HepG2 (cell line): ENCODE measurements around the gene RPS28. TPM values are rescaled to one million over a fixed set of nuclear protein-coding genes. Genes with fewer than 3 reads are reported as not detected.

Experiments
- ATF7 ChIP-seq, 2 experiments: fragments of 450-650 bp in 1 of 2; sonication (generic) in 1 of 2; formaldehyde crosslinking in 1 of 2; IDR thresholded peaks; 2 replicates each; pipeline versions ENCODE4 v1.4.0 to v1.6.1; 2016 to 2020; ENCODE audit warnings: antibody characterized with exemption in 1 of 2, mild to moderate bottlenecking in 1 of 2, missing genetic modification reagents in 1 of 2
- ATM ChIP-seq: fragments of 450-650 bp; IDR thresholded peaks from 2 replicates; pipeline ENCODE4 v1.7.1; 2017; ENCODE audit warnings: mild to moderate bottlenecking, borderline replicate concordance
- BCL3 ChIP-seq: sonication (generic); formaldehyde crosslinking; IDR thresholded peaks from 2 replicates; pipeline ENCODE4 v1.5.1; 2020; ENCODE audit warnings: mild to moderate bottlenecking, missing genetic modification reagents, moderate library complexity
- BHLHE40 ChIP-seq: IDR thresholded peaks from 2 replicates; pipeline ENCODE4 v1.6.1; 2011; ENCODE audit warnings: low read length, improper control_type of control experiment
- CBX2 ChIP-seq, 2 experiments: fragments of 200-600 bp in 1 of 2; sonication (generic); formaldehyde crosslinking in 1 of 2; IDR thresholded peaks; 2 replicates each; pipeline versions ENCODE4 v1.7.0 to v1.8.1; 2018 to 2022; ENCODE audit warnings: low read depth in 2 of 2, low read length in 1 of 2, mild to moderate bottlenecking in 1 of 2, missing genetic modification reagents in 1 of 2
- DPF2 ChIP-seq: sonication (generic); formaldehyde crosslinking; IDR thresholded peaks from 2 replicates; pipeline ENCODE4 v1.4.0; 2020; ENCODE audit warnings: mild to moderate bottlenecking, low read depth, missing genetic modification reagents, borderline replicate concordance
- HINFP ChIP-seq: sonication (generic); formaldehyde crosslinking; IDR thresholded peaks from 2 replicates; pipeline ENCODE4 v1.4.0; 2020; ENCODE audit warnings: low read depth, mild to moderate bottlenecking, missing genetic modification reagents
- HNRNPK ChIP-seq: fragments of 200-400 bp; formaldehyde crosslinking; IDR thresholded peaks from 2 replicates; pipeline ENCODE4 v1.6.1; 2018; ENCODE audit warnings: low read length, low read depth, moderate library complexity, mild to moderate bottlenecking; ENCODE audit not compliant: poor library complexity, severe bottlenecking
- MIXL1 ChIP-seq: IDR thresholded peaks from 2 replicates; pipeline ENCODE4 v1.6.1; 2016
- NR2F1 ChIP-seq, 2 experiments: fragments of 450-650 bp in 1 of 2; formaldehyde crosslinking in 1 of 2; IDR thresholded peaks; 2 replicates each; pipeline versions ENCODE4 v1.5.0 to v1.6.1; 2016 to 2020; ENCODE audit warnings: mild to moderate bottlenecking in 1 of 2, missing compliant biosample characterization in 1 of 2, missing genetic modification reagents in 1 of 2, moderate library complexity in 1 of 2
- SNAPC5 ChIP-seq: sonication (generic); formaldehyde crosslinking; IDR thresholded peaks from 2 replicates; pipeline ENCODE4 v1.8.1; 2023; ENCODE audit warnings: mild to moderate bottlenecking, missing genetic modification reagents, borderline replicate concordance
- TBP ChIP-seq: sonication (generic); formaldehyde crosslinking; IDR thresholded peaks from 2 replicates; pipeline ENCODE4 v1.5.0; 2020; ENCODE audit warnings: missing genetic modification reagents
- TEAD3 ChIP-seq: optimal IDR thresholded peaks from 2 replicates; pipeline ENCODE3; 2016; ENCODE audit warnings: borderline replicate concordance
- YEATS4 ChIP-seq: sonication (generic); formaldehyde crosslinking; IDR thresholded peaks from 2 replicates; pipeline ENCODE4 v1.4.0; 2020; ENCODE audit warnings: missing genetic modification reagents, borderline replicate concordance
- ZBTB4 ChIP-seq: sonication (generic); formaldehyde crosslinking; IDR thresholded peaks from 2 replicates; pipeline ENCODE4 v1.4.0; 2020; ENCODE audit warnings: missing genetic modification reagents, mild to moderate bottlenecking, borderline replicate concordance
- ZBTB7B ChIP-seq: sonication (generic); formaldehyde crosslinking; IDR thresholded peaks from 2 replicates; pipeline ENCODE4 v1.4.0; 2020; ENCODE audit warnings: missing genetic modification reagents
- ZMAT5 ChIP-seq: sonication (generic); formaldehyde crosslinking; IDR thresholded peaks from 2 replicates; pipeline ENCODE4 v1.5.0; 2020; ENCODE audit warnings: mild to moderate bottlenecking, low read depth, missing genetic modification reagents, borderline replicate concordance
- ZMYM4 ChIP-seq: sonication (generic); formaldehyde crosslinking; IDR thresholded peaks from 2 replicates; pipeline ENCODE4 v1.8.1; 2023; ENCODE audit warnings: mild to moderate bottlenecking, missing genetic modification reagents
- ZNF382 ChIP-seq: sonication (generic); formaldehyde crosslinking; IDR thresholded peaks from 2 replicates; pipeline ENCODE4 v1.5.0; 2020; ENCODE audit warnings: missing genetic modification reagents, mild to moderate bottlenecking, borderline replicate concordance
- ZNF44 ChIP-seq: sonication (generic); formaldehyde crosslinking; IDR thresholded peaks from 2 replicates; pipeline ENCODE4 v1.5.1; 2020; ENCODE audit warnings: mild to moderate bottlenecking, missing genetic modification reagents
- ZNF543 ChIP-seq: sonication (generic); formaldehyde crosslinking; IDR thresholded peaks from 2 replicates; pipeline ENCODE4 v1.4.0; 2020; ENCODE audit warnings: mild to moderate bottlenecking, missing genetic modification reagents
- polyA plus RNA-seq, 8 experiments: library from polyadenylated mRNA; depleted of rRNA in 3 of 8; stranded (reverse) in 7 of 8; unstranded in 1 of 8; fragments of >200 nt; fragmentation: Illumina TruSeq in 4 of 8; extraction: Trizol in 4 of 8; gene quantifications; 2 replicates each; pipeline versions ENCODE4 v1.2.1 to v1.2.3, GENCODE V29; 2011 to 2016; ENCODE audit warnings: low read depth in 4 of 8, missing spikeins in 1 of 8, mixed read lengths in 1 of 8; ENCODE audit not compliant: insufficient read depth in 1 of 8
- total RNA-seq, 5 experiments: library from RNA; depleted of rRNA; stranded (reverse); fragments of >200 nt; fragmentation: Illumina TruSeq; extraction: Trizol; gene quantifications; 2 replicates each; pipeline ENCODE4 v1.2.3, GENCODE V29; 2016; ENCODE audit warnings: low read depth in 1 of 5

The RPS28 gene
- total and polyA plus RNA-seq, 2 of the 13 experiments (the other 11 are each of a cell fraction or from before 2014, with no cell fraction given), result 281 to 545 TPM

GRCh38 chr19:8307965-8308866, 13.1 kb upstream of the RPS28 start, which contains the start of gene CD320 (continued):
- TF ChIP-seq DPF2 (CRISPR knock-in tag) (peak; percentile 13; the same call in 1 of the 2 replicates), TEAD3 (CRISPR knock-in tag) (peak; percentile 6), BCL3 (CRISPR knock-in tag) (peak; percentile 97), BHLHE40 (peak; percentile 72), ZNF44 (CRISPR knock-in tag) (peak; percentile 72; the same call in 1 of the 2 replicates), NR2F1 (CRISPR knock-in tag; IDR thresholded peaks at IDR 0.05) (no peak), CBX2 (IDR thresholded peaks at IDR 0.05; ENCODE audit: low read depth, low read length) (no peak), CBX2 (CRISPR knock-in tag; IDR thresholded peaks at IDR 0.05; ENCODE audit: low read depth) (0 out of 2 replicates have a peak, but pooled peaks have one; percentile 82), ZBTB7B (CRISPR knock-in tag) (0 out of 2 replicates have a peak, but pooled peaks have one; percentile 26), ZNF382 (CRISPR knock-in tag) (no peak), ZBTB4 (no peak), YEATS4 (CRISPR knock-in tag) (peak; percentile 95), HINFP (CRISPR knock-in tag) (peak; percentile 62; the same call in 1 of the 2 replicates), ATF7 (IDR thresholded peaks at IDR 0.05) (no peak), ATF7 (CRISPR knock-in tag; IDR thresholded peaks at IDR 0.05) (no peak), SNAPC5 (CRISPR knock-in tag) (no peak), MIXL1 (CRISPR knock-in tag) (0 out of 2 replicates have a peak, but pooled peaks have one; percentile 11), TBP (CRISPR knock-in tag) (0 out of 2 replicates have a peak, but pooled peaks have one; percentile 53), ATM (no peak), HNRNPK (no peak), ZNF543 (CRISPR knock-in tag) (peak; percentile 96), ZMAT5 (CRISPR knock-in tag) (no peak; the same call in 1 of the 2 replicates), ZMYM4 (CRISPR knock-in tag) (peak; percentile 68)
